H9 (cell line): ENCODE measurements around the gene WWC2. TPM values are rescaled to one million over a fixed set of nuclear protein-coding genes. Genes with fewer than 3 reads are reported as not detected.

ENCODE experiments used
- DNase-seq: peaks from one replicate; pipeline ENCODE4 v3.0.0-alpha.2; 2017
- H2AFZ ChIP-seq: one replicate; pipeline ENCODE4 v1.6.1; 2013; ENCODE audit warnings: mild to moderate bottlenecking, low read length, control low read depth, moderate library complexity
- H2AK5ac ChIP-seq: 2 replicates; pipeline ENCODE4 v1.6.1; 2013; ENCODE audit warnings: low read length, control low read depth, mixed read lengths; ENCODE audit not compliant: insufficient read length
- H2BK120ac ChIP-seq: one replicate; pipeline ENCODE4 v1.6.1; 2013; ENCODE audit warnings: low read depth, mild to moderate bottlenecking, low read length, control low read depth, inconsistent platforms; ENCODE audit not compliant: poor library complexity, severe bottlenecking
- H2BK12ac ChIP-seq: 2 replicates; pipeline ENCODE4 v1.6.1; 2013; ENCODE audit warnings: low read length, control low read depth, mixed read lengths, low read depth; ENCODE audit not compliant: insufficient read length
- H2BK15ac ChIP-seq: 2 replicates; pipeline ENCODE4 v1.6.1; 2013; ENCODE audit warnings: low read depth, low read length, control low read depth
- H2BK20ac ChIP-seq: one replicate; pipeline ENCODE4 v1.6.1; 2013; ENCODE audit warnings: low read depth, mild to moderate bottlenecking, low read length, control low read depth, inconsistent platforms; ENCODE audit not compliant: poor library complexity, severe bottlenecking
- H2BK5ac ChIP-seq: 2 replicates; pipeline ENCODE4 v1.6.1; 2013; ENCODE audit warnings: low read length, control low read depth, mixed read lengths; ENCODE audit not compliant: insufficient read length
- H3K14ac ChIP-seq: 2 replicates; pipeline ENCODE4 v1.6.1; 2013; ENCODE audit warnings: low read length, control low read depth; ENCODE audit not compliant: insufficient read depth
- H3K18ac ChIP-seq: 2 replicates; pipeline ENCODE4 v1.6.1; 2013; ENCODE audit warnings: low read depth, mild to moderate bottlenecking, mixed read lengths, low read length, control low read depth; ENCODE audit not compliant: insufficient read length
- H3K23ac ChIP-seq: 2 replicates; pipeline ENCODE4 v1.6.1; 2013; ENCODE audit warnings: low read length, control low read depth, mixed read lengths, low read depth; ENCODE audit not compliant: insufficient read length
- H3K23me2 ChIP-seq: 2 replicates; pipeline ENCODE4 v1.6.1; 2013; ENCODE audit warnings: low read depth, mild to moderate bottlenecking, mixed read lengths, low read length, control low read depth; ENCODE audit not compliant: insufficient read length, poor library complexity, severe bottlenecking
- H3K27ac ChIP-seq: 2 replicates; pipeline ENCODE4 v1.5.1; 2013; ENCODE audit warnings: low read length, control low read depth, mixed read lengths, low read depth; ENCODE audit not compliant: insufficient read length
- H3K27me3 ChIP-seq: 2 replicates; pipeline ENCODE4 v1.6.1; 2013; ENCODE audit warnings: low read length, control low read depth, inconsistent platforms; ENCODE audit not compliant: insufficient read depth
- H3K4ac ChIP-seq: 2 replicates; pipeline ENCODE4 v1.6.1; 2013; ENCODE audit warnings: low read depth, mild to moderate bottlenecking, control low read depth, inconsistent platforms, low read length, moderate library complexity
- H3K4me1 ChIP-seq: 2 replicates; pipeline ENCODE4 v1.6.1; 2013; ENCODE audit warnings: low read length, control low read depth, inconsistent platforms; ENCODE audit not compliant: insufficient read depth
- H3K4me2 ChIP-seq: 2 replicates; pipeline ENCODE4 v1.6.1; 2013; ENCODE audit warnings: low read length, control low read depth, mixed read lengths; ENCODE audit not compliant: insufficient read length, insufficient read depth
- H3K56ac ChIP-seq: 2 replicates; pipeline ENCODE4 v1.6.1; 2013; ENCODE audit warnings: low read depth, mild to moderate bottlenecking, mixed read lengths, low read length, control low read depth; ENCODE audit not compliant: insufficient read length
- H3K79me1 ChIP-seq: 2 replicates; pipeline ENCODE4 v1.6.1; 2013; ENCODE audit warnings: low read depth, mild to moderate bottlenecking, moderate library complexity, low read length, control low read depth, inconsistent platforms; ENCODE audit not compliant: insufficient read depth, poor library complexity, severe bottlenecking
- H3K79me2 ChIP-seq: 2 replicates; pipeline ENCODE4 v1.6.1; 2013; ENCODE audit warnings: low read length, control low read depth, inconsistent platforms; ENCODE audit not compliant: insufficient read depth
- H3K9ac ChIP-seq: 2 replicates; pipeline ENCODE4 v1.6.1; 2013; ENCODE audit warnings: low read length, control low read depth, mixed read lengths; ENCODE audit not compliant: insufficient read length; ENCODE audit errors: extremely low read depth
- H3K9me3 ChIP-seq: one replicate; pipeline ENCODE4 v1.6.1; 2013; ENCODE audit warnings: low read depth, low read length, inconsistent platforms; ENCODE audit not compliant: control insufficient read depth
- H3T11ph ChIP-seq: one replicate; pipeline ENCODE4 v1.6.1; 2013; ENCODE audit warnings: mild to moderate bottlenecking, low read length, control low read depth, inconsistent platforms
- H4K20me1 ChIP-seq: one replicate; pipeline ENCODE4 v1.6.1; 2013; ENCODE audit not compliant: control insufficient read depth, insufficient read length, insufficient read depth
- H4K5ac ChIP-seq: 2 replicates; pipeline ENCODE4 v1.6.1; 2013; ENCODE audit warnings: low read depth, mild to moderate bottlenecking, mixed read lengths, low read length, control low read depth; ENCODE audit not compliant: insufficient read length
- H4K8ac ChIP-seq: replicated peaks from 2 replicates; pipeline ENCODE4 v1.6.1; 2013; ENCODE audit warnings: low read length, control low read depth, mixed read lengths, low read depth; ENCODE audit not compliant: insufficient read length
- H4K91ac ChIP-seq: 2 replicates; pipeline ENCODE4 v1.6.1; 2013; ENCODE audit warnings: low read depth, mild to moderate bottlenecking, moderate library complexity, mixed read lengths, low read length, control low read depth; ENCODE audit not compliant: insufficient read length
- H3K27ac Mint-ChIP-seq, 3 experiments: 2 replicates in 2 of 3; 3 replicates in 1 of 3; pipeline ENCODE4 v1.8.0; 2020 to 2021; ENCODE audit warnings: mixed read lengths in 3 of 3, mild to moderate bottlenecking in 1 of 3, moderate library complexity in 1 of 3
- H3K27me3 Mint-ChIP-seq: 2 replicates; pipeline ENCODE4 v1.8.0; 2021; ENCODE audit warnings: low read depth, mild to moderate bottlenecking, moderate library complexity, mixed read lengths
- H3K36me3 Mint-ChIP-seq, 3 experiments: 2 replicates in 2 of 3; 3 replicates in 1 of 3; pipeline ENCODE4 v1.8.0; 2020 to 2021; ENCODE audit warnings: low read depth in 3 of 3, mixed read lengths in 3 of 3; ENCODE audit not compliant: insufficient read depth in 1 of 3
- H3K4me1 Mint-ChIP-seq, 2 experiments: 2 replicates each; pipeline ENCODE4 v1.8.0; 2020; ENCODE audit warnings: mixed read lengths in 2 of 2
- H3K4me3 Mint-ChIP-seq, 2 experiments: 2 replicates in 1 of 2; 3 replicates in 1 of 2; pipeline ENCODE4 v1.8.0; 2020 to 2021; ENCODE audit warnings: mild to moderate bottlenecking in 2 of 2, mixed read lengths in 2 of 2, moderate library complexity in 1 of 2
- H3K9me3 Mint-ChIP-seq, 2 experiments: 2 replicates in 1 of 2; 3 replicates in 1 of 2; pipeline ENCODE4 v1.8.0; 2020; ENCODE audit warnings: mild to moderate bottlenecking in 2 of 2, mixed read lengths in 2 of 2, moderate library complexity in 1 of 2
- CTCF ChIP-seq: fragments of 200-600 bp; sonication (generic); conservative IDR thresholded peaks from 3 replicates; pipeline ENCODE4 v1.8.0; 2021; ENCODE audit warnings: antibody characterized with exemption, mild to moderate bottlenecking
- WGBS: extraction: QIAGEN DNeasy Blood & Tissue Kit; methylation state at CpG from one replicate; pipeline ENCODE4 v1.1.7; 2013; ENCODE audit warnings: missing lambda C conversion rate, low lambda C conversion rate, mixed read lengths; ENCODE audit not compliant: insufficient read length; ENCODE audit errors: extremely low coverage; 5-methylcytosine and 5-hydroxymethylcytosine counted together
- total RNA-seq: library from RNA; stranded (reverse); gene quantifications from 2 replicates; pipeline ENCODE4 v1.2.1, GENCODE V29; 2021

The WWC2 gene
- total RNA-seq, 1 experiment from 2014 or later = 106 TPM

- no peak overlapping the region for H4K91ac ChIP-seq
- no CpG with 5 or more reads among the region's 10 CpGs for WGBS
- 0 out of 2 replicates have a peak, but pooled peaks cover 4% of the 10 kb centered on the region for H3K4me1 ChIP-seq
- H3T11ph ChIP-seq = no peak overlapping the region
- H3K36me3 Mint-ChIP-seq = peaks cover 19 to 63% (median 62%) of the 10 kb centered on the region in 3 experiments; a peak in 6 of 7 replicates
- no peak overlapping the region for H4K8ac ChIP-seq
- no peak overlapping the region for H3K4me2 ChIP-seq
- H3K79me1 ChIP-seq = peaks cover 3% of the 10 kb centered on the region
- no peaks in the 10 kb centered on the region for H3K79me2 ChIP-seq
- no peak overlapping the region for H4K5ac ChIP-seq
- no peak overlapping the region for H2BK20ac ChIP-seq
- no peaks in the 10 kb centered on the region for H3K9me3 Mint-ChIP-seq
- no peak overlapping the region for H2BK5ac ChIP-seq
- no peaks in the 10 kb centered on the region for H4K20me1 ChIP-seq
- no peak overlapping the region for H3K4ac ChIP-seq
- H3K4me1 Mint-ChIP-seq = peaks cover 25 to 39% of the 10 kb centered on the region in 2 experiments
- no peak for TF ChIP-seq CTCF
- H3K14ac ChIP-seq = no peak overlapping the region
- H2BK15ac ChIP-seq = no peak overlapping the region
- no peak overlapping the region for H3K9ac ChIP-seq
- H3K27ac Mint-ChIP-seq = peak overlapping the region in 1 of 3 experiments; percentile 66; a peak in 1 of 7 replicates
- H2AK5ac ChIP-seq = no peak overlapping the region
- no peak overlapping the region for H3K56ac ChIP-seq
- no peak overlapping the region for H2AFZ ChIP-seq
- H3K23me2 ChIP-seq = no peaks in the 10 kb centered on the region
- no peak overlapping the region for H2BK12ac ChIP-seq
- H3K27me3 Mint-ChIP-seq = no peaks in the 10 kb centered on the region
- no peak overlapping the region for H3K18ac ChIP-seq
- no peak overlapping the region for H3K4me3 Mint-ChIP-seq
- H3K9me3 ChIP-seq = no peaks in the 10 kb centered on the region
- H2BK120ac ChIP-seq = no peak overlapping the region
- no peak overlapping the region for H3K23ac ChIP-seq
- no peak for DNase-seq
- H3K27me3 ChIP-seq = no peaks in the 10 kb centered on the region
- H3K27ac ChIP-seq = no peak overlapping the region
These were observed 161.6 kb downstream of the WWC2 start for GRCh38 chr4:183260491-183261151.
